Left cardiac atrium (tissue), 4 donors: ENCODE results near the gene TSSC4. TPM values are rescaled to one million over a fixed set of nuclear protein-coding genes. Genes with fewer than 3 reads are reported as not detected.
"Not testable (repeated sequence)": the region's sequence is repeated elsewhere in the genome, so short reads cannot be mapped to it uniquely, and the experiment has no call there.

Experiments used
- ATAC-seq, 2 donors: fragments of 200-7000 bp; cut with Tn5 transposase; one replicate each; pipeline ENCODE4 v1.9.1; 2020; ENCODE audit warnings: mild to moderate bottlenecking in 2 of 2, moderate library complexity in 2 of 2
- DNase-seq: peaks from one replicate; pipeline ENCODE4 v3.0.0-alpha.2; 2020
- intact Hi-C, 2 donors: fragments of 100-400 bp; cut with DNase I; formaldehyde crosslinking; loops; one replicate each; pipeline versions ENCODE4 v1.14.1 to v1.15.1; 2022 to 2023
- long read RNA-seq: library from polyadenylated mRNA; unstranded; transcript quantifications from one replicate; pipeline ENCODE4 v2.0.0, GENCODE V29; 2021
- total RNA-seq, 2 donors: library from RNA; stranded (reverse); fragmentation: NEBNext Ultra II Directional; extraction: Animal tissue kit (Norgen Biotek cat#: 25700); gene quantifications; one replicate each; pipeline ENCODE4 v1.2.1, GENCODE V29; 2021
- donor health status: DM: no; HTN: yes; CAD: no.
- donor health status: DM: no; HTN: yes; CAD: no; lungs with severe emphysema.
- donor health status: DM: yes; HTN: yes; CAD: no.
- donor health status: Dilated cardiomyopathy.

Gene TSSC4
- 10 to 100 TPM; 34.9 to 45.7 TPM for total RNA-seq
- long read RNA-seq, transcript TSSC4-210 (2 exons, 912 nt): minor isoform, 9 of 77 reads
- long read RNA-seq, transcript TSSC4-201 (3 exons, 1,686 nt): major isoform, 61 of 77 reads
- long read RNA-seq, partial matches to known transcripts: 0 of 77 reads
- long read RNA-seq, other reads (novel, unspliced or antisense): 2 of 77 reads

DNA sequence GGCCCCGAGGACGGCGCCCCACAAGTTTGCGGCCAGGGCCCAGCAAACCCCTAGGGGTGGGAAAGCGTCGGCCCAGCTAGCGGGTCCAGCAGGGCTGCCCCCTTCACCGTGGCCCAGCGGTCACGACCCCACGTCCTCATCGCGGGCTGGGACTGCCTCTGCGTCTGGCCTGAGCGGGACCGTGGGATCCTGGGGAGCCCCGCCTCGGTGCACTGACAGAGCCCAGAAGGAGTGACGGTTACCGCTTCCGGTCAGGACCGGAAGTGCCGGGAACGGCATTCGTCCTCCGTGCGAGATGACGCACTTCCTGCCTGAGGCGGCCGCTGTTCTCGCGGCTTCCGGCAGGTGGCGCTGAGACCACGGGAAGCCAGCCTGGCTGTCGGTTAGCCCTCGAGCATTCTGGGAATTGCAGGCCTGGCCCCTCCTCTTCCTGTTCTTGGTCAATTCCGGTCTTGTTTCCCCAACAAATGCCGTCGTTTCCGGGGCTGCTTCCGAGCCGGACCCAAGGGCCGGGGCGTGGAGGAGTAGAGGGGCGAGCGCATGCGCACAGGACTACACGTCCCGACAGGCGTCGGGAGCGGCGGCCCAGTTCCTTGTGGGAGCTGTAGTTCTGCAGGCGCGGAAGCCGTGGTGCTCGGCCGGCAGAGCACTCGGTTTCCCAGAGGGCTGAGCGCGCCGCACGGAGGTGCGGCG lies at the start of gene TSSC4:
Gene TSSC4 (plus strand): TSS at position 682 of the 693 bp plus-strand sequence. CDS start 1,884 bp downstream, outside the sequence.
- DNase-seq (peak; percentile 100), ATAC-seq (peak; percentile 91)
- intact Hi-C loops: no loop called here

DNA sequence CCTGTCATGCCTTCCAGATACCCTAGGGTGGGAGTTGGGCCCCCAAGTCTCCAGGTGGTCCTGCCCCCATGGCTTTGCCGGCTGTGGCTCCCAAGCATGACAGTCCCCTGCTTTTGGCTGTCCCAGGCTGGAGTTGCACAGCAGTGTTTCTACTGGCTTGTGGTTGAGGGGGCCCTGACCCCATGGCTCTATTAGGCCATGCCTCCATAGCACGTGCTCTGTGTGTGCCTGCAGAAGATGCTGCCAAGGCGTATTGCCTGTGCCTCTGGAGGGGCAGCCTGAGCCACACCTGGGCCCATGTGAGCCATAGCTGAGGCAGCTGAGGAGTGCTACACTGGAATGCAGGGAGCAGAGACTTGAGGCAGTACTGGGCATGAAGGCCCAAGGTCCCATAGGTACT lies 48.8 kb upstream of the TSSC4 start:
- ATAC-seq: no peak
- intact Hi-C loops: no loop called here
- no peak for DNase-seq

DNA sequence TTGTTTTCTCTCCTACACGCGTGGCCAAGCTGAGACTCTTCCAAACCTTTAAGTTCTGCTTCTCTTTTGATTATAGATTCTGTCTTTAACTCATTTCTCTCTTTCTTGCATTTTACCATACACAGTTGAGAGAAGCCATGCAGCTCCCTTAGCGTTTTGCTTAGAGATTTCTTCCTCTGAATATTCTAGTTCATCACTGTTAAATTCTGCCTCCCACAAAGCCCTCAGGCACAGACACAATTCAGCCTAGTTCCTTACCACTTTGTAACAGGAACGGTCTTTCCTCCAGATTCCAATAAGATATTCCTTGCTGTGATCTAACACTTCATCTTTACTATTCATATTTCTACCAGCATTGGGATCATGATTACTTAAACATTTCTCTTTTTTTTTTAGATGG lies 48.1 kb upstream of the TSSC4 start:
- ATAC-seq: no peak
- DNase-seq: no peak
- intact Hi-C loops: no loop called here

DNA sequence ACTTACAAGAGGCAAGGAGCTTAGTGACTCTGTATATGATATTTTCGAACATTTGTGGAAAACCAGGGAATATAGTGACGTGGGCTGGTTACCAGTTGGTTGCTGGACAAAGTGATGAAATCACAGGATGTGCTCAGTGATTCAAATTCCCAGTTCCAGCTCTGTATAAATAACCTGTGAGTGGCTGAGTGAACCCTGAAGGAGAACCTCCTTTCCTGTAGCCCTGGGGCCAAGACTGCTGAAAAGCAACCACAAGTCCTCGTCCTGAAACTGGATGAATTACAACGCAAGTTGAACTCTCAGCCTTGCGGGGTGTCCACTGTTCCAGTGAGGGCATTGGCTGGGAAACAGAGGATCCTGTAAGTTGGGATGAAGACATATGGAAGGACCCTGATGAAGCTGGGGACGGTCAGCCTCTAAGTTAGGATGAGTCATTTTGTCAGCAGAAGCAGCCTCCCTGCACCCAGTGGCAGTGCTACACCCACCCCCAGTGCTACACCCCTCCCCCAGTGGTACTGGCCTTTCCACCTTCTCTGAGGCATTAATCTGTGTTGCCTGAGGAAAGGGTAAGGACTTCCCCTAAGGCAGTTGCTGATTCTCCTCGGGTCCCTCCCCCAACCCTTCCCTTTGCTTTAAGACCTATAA lies 45.4 kb upstream of the TSSC4 start:
- intact Hi-C loops: no loop called here
- ATAC-seq (no peak), DNase-seq (no peak)

DNA sequence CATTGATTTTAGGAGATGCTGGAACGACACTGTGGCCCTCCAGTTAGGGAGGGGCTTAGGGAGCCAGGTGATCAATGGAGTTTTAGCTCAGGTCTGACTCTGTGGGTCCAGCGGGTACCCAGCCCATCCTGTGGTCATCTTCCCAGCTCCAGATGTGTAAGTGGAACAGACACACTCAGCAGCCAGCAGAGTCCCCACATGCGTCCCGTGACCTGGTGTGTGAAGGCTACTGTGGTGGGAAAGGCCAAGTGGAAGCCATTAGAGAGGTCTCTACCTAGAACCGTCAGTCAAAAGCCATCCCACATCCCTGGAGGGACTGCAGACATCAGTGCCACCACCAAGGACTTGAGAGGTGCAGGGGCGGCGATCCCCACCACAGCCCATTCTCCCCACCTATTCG lies 43.3 kb upstream of the TSSC4 start:
- DNase-seq (no peak), ATAC-seq (no peak)
- intact Hi-C loops: no loop called here

DNA sequence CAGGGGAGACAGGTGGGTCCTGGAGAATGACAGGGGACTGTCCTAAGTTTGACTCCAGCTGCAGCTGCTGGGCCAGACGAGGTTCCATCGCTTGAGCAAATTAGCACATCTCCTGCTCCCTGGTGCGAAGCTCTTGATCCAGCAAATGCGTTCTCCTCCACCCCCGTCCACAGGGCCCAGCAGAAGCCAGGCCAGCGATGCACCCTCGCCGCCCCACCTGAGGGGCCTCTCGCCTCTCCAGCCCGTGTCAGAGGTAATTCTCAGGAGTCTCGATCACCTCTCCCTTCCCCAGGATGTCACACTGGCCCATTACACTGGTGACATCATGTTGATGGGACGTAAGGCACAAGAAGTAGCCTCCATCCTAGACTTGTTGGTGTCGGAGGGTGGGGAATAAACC lies 42.9 kb upstream of the TSSC4 start:
- intact Hi-C loops, ATAC-seq, DNase-seq: not testable (repeated sequence)

DNA sequence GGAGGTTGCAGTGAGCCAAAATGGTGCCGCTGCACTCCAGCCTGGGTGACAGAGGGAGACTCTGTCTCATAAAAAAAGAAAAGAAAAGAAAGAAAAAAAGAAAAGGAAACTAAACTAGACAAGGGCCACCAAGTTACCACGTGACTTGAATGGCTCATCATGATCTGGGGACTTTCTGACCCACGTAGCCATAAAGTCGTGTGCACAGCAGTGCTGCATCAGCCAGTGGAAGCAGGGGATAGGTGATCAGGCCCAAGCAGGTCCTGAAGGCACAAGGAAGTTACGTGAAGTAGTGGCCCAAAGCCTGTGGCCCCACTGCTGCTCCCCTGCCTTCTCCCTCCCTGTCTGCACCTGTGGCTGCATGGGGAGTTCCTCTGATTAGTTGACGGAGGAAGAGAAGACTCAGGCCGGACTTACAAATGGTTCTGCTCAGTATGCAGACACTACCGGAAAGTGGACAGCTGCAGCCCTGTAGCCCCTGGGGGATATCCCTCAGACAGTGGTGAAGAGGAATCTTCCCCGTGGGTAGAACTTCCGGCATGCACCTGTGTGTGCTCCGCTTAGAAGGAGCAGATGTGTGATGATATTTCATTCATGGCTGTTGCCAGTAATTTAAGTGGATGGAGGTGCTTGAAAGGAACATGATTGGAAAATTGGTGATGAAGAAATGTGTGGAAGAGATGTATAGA lies 41.7 kb upstream of the TSSC4 start:
- intact Hi-C loops: no loop called here
- ATAC-seq: no peak
- no peak for DNase-seq

DNA sequence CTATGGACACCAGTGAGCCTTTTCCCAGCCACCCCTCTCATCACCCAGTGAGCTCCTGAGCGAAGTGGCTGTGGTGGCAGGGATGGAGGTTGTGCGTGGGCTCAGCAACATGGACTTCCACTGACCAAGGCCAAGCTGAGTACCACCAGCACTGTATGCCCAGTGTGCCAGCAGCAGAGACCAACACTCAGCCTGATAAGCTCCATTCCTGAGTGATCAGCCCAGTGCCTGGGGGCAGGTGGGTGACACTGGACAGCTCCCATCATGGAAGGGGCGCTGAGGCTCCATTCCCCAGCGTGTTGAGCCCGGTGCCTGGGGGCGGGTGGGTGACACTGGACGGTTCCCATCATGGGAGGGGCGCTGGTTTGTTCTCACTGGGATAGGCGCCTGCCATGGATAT lies 41.0 kb upstream of the TSSC4 start:
- intact Hi-C loops: no loop called here
- DNase-seq: peak; percentile 6
- no peak for ATAC-seq

DNA sequence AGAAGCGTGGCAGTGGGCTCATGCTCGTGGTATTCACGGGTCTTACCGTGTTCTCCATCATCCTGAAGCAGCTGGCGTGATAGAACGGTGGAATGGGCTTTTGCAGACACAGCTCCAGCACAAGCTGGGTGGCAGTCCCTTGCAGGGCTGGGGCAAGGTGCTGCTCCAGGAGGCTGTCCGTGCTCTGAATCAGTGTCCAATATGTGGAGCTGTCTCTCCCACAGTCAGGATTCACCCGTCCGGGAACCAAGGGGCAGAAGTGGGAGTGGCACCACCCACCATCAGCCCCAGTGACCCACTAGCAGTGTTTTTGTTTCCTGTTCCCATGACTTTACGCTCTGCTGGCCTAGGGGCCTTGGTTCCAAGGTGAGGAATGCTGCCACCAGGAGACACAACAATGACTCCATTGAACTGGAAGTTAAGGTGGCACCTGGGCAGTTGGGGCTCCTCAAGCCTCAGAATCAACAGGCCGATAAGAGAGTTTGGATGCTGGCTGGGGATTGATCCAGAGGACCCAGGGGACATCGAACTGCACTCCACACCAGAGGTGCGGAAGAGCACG lies 40.4 kb upstream of the TSSC4 start:
- intact Hi-C loops: loop anchor here in 1 of 2 donors (10.0 kb wide), 1 partner anchor 55 kb away; no protein-coding TSS in a partner anchor
- no peak for ATAC-seq
- peak; percentile 10 for DNase-seq

DNA sequence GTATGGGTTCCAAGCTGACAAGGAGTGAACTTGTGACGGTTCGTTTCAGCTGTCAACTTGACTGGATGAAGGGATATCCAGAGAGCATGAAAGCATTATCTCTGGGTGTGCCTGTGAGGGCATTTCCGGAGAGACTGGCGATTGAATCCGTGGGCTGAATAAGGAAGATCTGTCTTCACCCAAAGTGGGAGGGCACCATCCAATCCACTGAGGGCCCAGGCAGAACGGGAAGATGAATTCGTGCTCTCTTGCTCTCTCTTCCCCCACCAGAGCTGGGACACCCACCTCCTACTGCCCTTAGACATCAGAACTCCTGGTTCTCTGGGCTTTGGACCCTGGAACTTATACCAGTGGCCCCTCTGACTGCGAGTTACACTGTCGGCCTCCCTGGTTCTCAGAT lies 39.0 kb upstream of the TSSC4 start:
- ATAC-seq (peak in 1 of 2 donors; percentile 13), DNase-seq (no peak)
- intact Hi-C loops: loop anchor here in 1 of 2 donors (10.0 kb wide), 1 partner anchor 53 kb away; no protein-coding TSS in a partner anchor

DNA sequence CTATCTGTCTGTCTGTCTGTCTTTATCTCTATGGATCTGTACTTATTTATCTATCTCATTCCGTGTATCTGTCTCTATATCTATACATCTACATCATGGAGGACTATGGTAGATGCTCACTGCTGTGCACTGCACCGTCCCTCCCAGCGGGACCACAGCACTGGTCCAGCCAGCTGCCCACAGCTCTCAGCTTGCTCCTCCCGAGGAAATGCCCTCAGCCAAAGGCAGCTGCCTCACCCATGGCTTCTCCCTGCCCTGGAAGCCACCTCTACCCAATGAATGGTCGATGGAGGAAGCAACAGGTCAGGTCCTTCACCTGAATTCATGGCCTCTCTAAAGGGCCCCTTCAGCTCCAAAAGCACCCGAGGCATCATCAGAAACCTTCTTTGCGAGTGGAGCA lies 38.1 kb upstream of the TSSC4 start:
- no peak for DNase-seq
- ATAC-seq: no peak
- intact Hi-C loops: loop anchor here in 1 of 2 donors (10.0 kb wide), 1 partner anchor 52 kb away; no protein-coding TSS in a partner anchor

DNA sequence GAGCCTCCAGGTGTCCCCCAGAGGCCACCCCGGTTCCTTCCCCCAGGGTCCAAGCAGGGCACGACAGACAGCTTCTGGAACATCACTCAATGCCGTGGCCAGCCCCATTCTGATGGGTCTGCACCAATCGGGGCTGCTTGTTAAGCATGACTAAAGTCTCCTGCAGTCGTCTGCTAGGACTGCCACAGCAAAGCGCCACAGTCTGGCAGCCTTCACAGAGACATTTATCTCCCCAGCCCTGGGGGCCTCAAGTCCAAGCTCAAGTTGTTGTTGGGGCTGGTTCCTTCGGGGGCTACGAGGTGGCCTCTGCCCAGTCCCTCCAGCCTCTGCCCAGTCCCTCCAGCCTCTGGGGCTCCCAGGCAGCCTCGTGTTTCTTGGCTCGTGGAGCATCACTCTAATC lies 37.4 kb upstream of the TSSC4 start:
- DNase-seq (peak; percentile 6), ATAC-seq (no peak)
- intact Hi-C loops: loop anchor here in 1 of 2 donors (10.0 kb wide), 1 partner anchor 52 kb away; no protein-coding TSS in a partner anchor

DNA sequence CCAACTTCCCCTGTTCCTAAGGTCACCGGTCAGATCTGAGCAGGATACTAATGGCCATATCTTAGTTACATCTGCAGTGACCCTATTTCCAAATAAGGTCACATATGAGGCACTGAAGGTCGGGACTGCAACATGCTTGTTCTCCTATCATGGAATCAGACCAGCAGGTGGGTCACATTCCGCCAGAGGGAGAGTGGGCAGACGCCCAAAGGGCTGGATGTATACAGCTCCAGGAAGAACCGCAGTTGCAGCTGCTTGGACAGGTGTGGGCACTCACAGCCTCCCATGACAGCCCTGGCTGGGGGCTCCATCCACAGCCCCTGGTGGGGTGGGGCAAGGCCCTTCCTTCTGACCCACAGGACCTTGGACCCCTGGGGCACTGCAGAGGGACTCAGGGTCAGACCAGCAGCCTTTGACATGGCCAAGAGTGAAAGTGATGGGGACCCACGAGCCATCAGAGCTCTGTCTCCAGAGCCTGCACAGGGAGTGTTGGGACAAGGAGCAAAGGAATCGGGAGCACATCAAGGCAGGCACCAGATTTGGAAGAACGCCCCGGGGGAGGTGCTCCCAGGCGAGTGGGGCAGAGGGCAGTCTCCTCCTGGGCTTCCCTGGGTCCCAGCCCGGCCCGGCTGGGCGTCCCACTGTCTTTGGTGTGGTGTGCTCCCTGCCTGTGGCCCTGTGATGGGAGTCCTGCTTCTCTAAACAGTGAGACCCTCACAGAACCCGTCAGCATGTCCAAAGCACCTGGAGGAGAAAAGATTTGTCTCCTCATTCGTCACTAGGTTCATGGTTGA lies 36.8 kb upstream of the TSSC4 start:
- ATAC-seq: no peak
- peak; percentile 15 for DNase-seq
- intact Hi-C loops: loop anchor here in 1 of 2 donors (10.0 kb wide), 1 partner anchor 51 kb away; no protein-coding TSS in a partner anchor

DNA sequence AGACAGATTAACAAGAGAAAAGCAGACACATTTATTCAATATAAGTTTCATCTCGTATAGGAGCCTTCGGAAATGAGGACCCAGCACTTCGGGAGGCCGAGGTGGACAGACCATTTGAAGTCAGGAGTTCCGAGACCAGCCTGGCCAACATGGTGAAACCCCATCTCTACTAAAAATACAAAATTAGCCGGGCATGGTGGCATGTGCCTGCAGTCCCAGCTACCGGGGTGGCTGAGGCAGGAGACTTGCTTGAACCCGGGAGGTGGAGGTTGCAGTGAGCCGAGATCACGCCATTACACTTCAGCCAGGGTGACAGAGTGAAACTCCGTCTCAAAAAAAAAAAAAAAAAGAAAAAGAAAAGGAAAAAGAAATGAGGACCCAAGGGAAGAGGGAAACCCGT lies 36.2 kb upstream of the TSSC4 start:
- ATAC-seq: not testable (repeated sequence)
- intact Hi-C loops: loop anchor here in 1 of 2 donors (10.0 kb wide), 1 partner anchor 50 kb away; no protein-coding TSS in a partner anchor
- DNase-seq: peak; percentile 9

DNA sequence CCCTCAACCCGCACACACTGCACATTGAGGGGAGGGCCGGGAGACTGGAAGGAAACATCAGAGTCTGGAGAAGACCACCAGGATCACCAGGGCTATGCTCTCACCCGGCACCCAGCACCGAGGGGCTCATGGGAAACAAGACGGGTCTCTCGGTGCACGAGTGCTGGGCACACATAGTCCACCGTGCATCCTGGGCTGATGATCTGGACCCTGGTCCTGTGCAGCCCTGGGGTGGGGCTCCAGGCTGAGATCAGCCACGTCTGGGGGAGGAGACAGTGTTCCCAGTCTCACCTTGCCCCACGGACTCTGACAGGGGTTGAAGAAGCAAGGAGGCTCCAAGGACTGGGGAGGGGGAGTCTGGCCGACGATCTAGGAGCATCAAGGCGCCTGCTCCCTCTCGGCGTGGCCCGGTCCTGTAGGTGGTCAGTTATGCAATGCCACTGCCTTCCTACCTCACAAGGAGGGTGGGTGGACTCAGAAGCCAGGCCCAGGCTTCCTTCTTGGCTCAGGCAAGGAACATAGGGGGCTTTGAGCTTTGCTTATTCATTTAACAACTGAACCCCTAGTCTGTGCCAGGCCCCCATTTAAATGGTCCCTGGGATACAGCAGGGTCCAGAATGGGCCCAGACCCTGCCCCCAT lies 34.9 kb upstream of the TSSC4 start:
- DNase-seq: peak; percentile 13
- ATAC-seq: no peak
- intact Hi-C loops: loop anchor here in 1 of 2 donors (10.0 kb wide), 1 partner anchor 49 kb away; no protein-coding TSS in a partner anchor

DNA sequence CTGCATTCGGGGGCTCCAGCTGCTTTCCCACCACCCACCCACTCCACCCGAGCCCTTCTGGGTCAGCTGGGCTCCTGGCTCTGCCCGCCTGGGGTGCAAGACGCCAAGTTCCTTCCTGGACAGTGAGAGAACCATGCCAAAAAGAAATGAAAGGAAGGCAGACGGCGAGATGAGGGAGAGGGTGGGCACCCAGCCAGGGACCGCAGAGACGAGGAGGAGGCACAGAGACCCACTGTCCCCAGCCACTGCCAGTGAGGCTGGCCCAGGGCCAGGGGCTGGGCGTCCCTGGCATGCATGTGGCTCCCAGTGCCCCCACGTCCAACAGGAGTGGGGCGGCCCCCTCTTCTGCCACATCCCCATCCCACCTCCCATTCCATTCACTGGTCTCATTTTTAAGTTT lies 34.3 kb upstream of the TSSC4 start:
- DNase-seq (peak; percentile 42), ATAC-seq (peak in 1 of 2 donors; percentile 55)
- intact Hi-C loops: loop anchor here in 1 of 2 donors (10.0 kb wide), 1 partner anchor 49 kb away; no protein-coding TSS in a partner anchor

DNA sequence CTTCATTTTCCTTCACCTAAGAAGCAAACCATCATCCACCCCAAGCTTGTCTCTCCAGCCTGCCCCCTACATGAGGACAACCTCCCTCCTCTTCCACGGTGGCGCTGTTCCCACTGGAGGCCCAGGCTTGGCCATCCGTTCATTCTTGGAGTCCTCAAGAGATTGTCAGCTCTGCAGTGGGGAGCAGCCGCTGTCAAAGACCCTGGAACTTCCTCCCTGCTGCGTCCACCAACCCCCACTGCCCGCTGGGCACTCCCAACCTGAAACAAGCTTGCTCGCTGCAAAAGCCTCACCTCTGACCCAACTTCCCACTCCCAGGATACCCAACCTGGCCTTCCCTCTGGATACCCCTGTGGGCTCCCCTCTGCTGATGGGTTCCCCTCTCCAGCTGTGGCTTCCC lies 33.8 kb upstream of the TSSC4 start:
- ATAC-seq (no peak), DNase-seq (peak; percentile 26)
- intact Hi-C loops: loop anchor here in 1 of 2 donors (10.0 kb wide), 1 partner anchor 48 kb away; no protein-coding TSS in a partner anchor
